ENCODE data around the gene UNCX.
"Not testable (repeated sequence)": the region's sequence is repeated elsewhere in the genome, so short reads cannot be mapped to it uniquely, and the experiment has no call there.

Gene UNCX

DNA sequence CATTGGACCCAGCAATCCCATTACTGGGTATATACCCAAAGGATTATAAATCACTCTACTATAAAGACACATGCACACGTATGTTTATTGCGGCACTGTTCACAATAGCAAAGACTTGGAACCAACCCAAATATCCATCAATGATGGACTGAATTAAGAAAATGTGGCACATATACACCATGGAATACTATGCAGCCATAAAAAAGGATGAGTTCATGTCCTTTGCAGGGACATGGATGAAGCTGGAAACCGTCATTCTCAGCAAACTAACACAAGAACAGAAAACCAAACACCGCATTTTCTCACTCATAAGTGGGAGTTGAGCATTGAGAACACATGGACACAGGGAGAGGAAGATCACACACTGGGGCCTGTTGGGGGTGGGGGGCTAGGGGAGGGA lies 47.2 kb downstream of the UNCX start:
- DNase-seq: not testable (repeated sequence)

DNA sequence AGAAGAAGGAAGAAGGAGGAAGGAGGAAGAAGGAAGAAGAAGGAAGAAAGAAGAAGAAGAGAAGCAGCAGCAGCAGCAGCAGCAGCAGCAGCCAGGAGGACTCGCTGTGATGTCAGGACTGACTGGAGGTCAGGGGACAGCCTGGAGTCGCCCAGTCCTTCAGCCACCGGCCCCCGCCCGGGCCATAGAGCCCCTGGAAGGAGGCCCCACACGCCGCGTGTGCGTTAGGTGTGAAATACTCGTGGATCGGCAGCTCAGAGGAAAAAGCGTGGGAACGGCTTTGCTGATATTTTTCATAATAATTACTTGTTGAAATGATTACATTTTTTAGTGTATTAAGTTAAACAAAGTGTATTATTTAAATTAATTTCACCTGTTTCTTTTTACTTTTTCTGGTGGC lies 48.4 kb downstream of the UNCX start:
- no peak for DNase-seq

DNA sequence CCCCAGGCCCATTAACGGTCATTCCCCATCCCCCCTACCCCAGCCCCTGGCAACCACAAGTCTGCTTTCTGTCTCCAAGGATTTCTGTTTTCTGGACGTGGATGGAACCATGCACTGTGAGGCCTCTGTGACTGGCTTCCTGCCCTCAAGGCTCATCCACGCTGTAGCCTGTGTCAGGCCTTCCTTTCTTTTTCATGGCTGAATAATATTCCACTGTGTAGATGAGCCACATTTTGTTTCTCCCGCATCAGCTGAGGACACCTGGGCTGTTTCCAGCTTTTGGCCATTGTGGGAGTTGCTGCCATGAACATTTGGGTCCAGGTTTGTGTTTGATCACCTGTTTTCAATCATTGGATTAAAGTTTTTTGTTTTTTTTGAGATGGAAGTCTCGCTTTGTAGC lies 50.0 kb downstream of the UNCX start:
- no peak for DNase-seq

DNA sequence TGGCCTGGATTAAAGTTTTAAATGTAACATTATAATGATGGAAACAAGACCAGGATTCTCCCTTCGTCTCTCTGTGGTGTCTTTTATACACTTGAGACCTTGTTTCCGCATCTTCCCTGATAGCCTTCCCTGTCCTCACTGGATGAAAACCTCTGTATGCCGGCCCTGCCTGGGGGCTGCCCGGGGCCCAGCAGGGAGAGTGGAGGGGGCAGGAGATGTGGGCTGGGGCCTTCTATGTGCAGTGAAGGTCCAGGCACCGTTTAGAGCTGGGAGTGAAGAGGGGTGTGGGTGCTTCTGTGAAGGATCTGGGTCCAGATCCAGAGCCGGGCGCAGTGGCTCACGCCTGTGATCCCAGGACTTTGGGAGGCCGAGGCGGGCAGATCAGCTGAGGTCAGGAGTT lies 50.7 kb downstream of the UNCX start:
- no peak for DNase-seq

DNA sequence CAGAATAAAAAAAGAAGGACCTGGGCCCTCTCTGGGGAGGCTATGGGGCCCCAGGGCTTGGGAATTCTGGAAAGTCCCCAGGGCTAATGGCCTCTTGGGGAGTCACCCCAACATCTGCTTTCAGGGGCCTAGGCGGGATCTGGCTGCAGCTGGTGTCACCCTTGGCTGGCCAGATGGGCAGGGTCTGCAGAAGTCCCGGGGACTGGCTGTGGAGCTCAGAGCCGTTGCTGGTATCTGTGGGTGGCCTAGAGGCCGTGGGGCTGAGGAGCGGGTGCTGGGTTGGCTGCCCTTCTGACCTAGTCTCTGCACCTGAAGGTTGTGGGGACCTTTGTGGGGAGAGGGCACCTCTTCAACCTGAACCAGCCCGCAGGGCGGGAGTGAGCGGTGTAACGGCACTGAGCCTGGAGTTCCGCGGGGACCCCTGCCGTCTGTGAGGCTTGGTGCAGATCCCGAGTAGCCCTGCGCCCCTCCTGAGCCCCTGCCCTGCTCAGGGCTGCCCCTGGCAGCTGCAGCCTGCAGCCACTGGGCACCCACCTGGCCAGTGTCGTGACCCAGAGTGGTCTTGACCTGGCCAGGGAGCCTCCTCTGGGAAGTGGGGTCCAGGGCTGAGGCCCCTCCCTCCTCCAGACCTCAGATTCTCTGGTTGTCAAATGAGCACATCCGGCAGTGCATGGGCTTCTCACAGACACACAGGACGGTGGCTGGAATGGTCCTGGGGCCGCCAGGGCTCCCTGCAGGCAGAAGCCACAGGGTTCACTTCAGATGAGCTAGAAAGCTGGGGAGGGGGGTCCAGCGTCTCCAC lies 51.5 kb downstream of the UNCX start:
- no peak for DNase-seq

DNA sequence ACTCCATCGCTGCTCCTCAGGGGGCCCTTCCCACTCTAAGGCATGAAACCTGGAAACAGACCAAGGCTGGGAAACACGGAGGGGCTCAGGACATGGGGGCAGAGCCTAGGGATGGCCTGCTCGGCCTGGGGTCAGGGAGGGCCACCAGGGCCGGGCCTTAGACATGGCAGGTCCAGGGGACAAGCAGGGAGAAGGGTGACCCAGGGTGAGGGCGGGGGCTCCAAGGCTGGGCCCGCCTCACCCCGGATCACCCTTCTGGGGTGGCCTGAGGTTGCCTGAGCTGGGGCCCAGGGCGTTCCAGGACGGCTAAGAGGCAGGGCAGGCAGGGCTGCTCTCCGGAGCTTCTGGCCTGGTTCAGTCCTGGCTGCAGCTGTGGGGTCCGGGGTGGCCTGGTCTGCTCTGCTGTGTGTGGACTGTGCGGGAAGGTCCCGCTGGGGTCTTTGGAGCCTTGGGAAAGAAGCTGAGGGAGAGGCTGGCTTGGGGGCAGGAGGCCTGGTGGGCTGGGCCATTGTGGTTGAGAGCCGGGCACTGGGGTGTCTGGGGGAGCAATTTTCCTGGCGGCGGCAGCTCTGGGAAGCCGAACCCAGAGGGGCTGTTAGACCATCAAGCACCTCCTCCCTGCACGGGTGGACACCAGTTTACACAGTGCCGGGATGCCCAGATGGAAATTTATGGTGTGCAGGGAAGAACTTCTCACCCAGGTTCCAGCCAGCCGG lies 52.2 kb downstream of the UNCX start:
- no peak for DNase-seq

- no peak for DNase-seq
Measured at GRCh38 chr7:1285556-1286301, 53.1 kb downstream of the UNCX start.
